GM19468 (cell line): ENCODE results near the gene INO80B.
"Not testable (repeated sequence)": the region's sequence is repeated elsewhere in the genome, so short reads cannot be mapped to it uniquely, and the experiment has no call there.

Source experiments
- ATAC-seq: cut with Tn5 transposase; IDR thresholded peaks from one replicate; pipeline ENCODE4 v1.9.1; 2021; ENCODE audit warnings: mild to moderate bottlenecking, moderate library complexity, moderate number of reproducible peaks; ENCODE audit not compliant: unreplicated experiment; ENCODE audit errors: extremely low read depth

Gene INO80B

GRCh38 chr2:74472086-74472944 is 17.4 kb downstream of the INO80B start, which contains the start of gene MRPL53:
TSS of gene MRPL53 (minus strand) at chr2:74472680. CDS start at chr2:74472660, 20 bp downstream.
- ATAC-seq, result peak; percentile 82

GRCh38 chr2:74472945-74473258 is 18.0 kb downstream of the INO80B start:
- ATAC-seq, result no peak

GRCh38 chr2:74474481-74474880 is 19.6 kb downstream of the INO80B start:
- no peak for ATAC-seq

- ATAC-seq, result no peak
These were observed 20.0 kb downstream of the INO80B start for GRCh38 chr2:74474899-74475298.

GRCh38 chr2:74481431-74481830 is 26.5 kb downstream of the INO80B start:
- ATAC-seq, result no peak

GRCh38 chr2:74481961-74482800 is 27.3 kb downstream of the INO80B start:
- peak; percentile 35 for ATAC-seq

- ATAC-seq, result peak; percentile 79
These were observed 28.2 kb downstream of the INO80B start, which contains the start of the genes CCDC142 and TTC31 for GRCh38 chr2:74482801-74483674. TSS of gene CCDC142 (minus strand) at chr2:74482998. CDS start at chr2:74482837, 161 bp downstream. TSS of gene TTC31 (plus strand) at chr2:74483081. CDS start at chr2:74483096, 15 bp downstream.

GRCh38 chr2:74483675-74484164 is 28.8 kb downstream of the INO80B start:
- ATAC-seq, result not testable (repeated sequence)

GRCh38 chr2:74486141-74486540 is 31.3 kb downstream of the INO80B start:
- ATAC-seq, result no peak

- no peak for ATAC-seq
These were observed 34.0 kb downstream of the INO80B start for GRCh38 chr2:74488643-74489481.

- no peak for ATAC-seq
These were observed 35.0 kb downstream of the INO80B start for GRCh38 chr2:74489906-74490305.

- no peak for ATAC-seq
These were observed 37.0 kb downstream of the INO80B start for GRCh38 chr2:74491648-74492544.

GRCh38 chr2:74493546-74493945 is 38.7 kb downstream of the INO80B start:
- no peak for ATAC-seq

- ATAC-seq, result no peak
These were observed 40.6 kb downstream of the INO80B start for GRCh38 chr2:74495440-74495839.

GRCh38 chr2:74496997-74497776 is 42.3 kb downstream of the INO80B start:
- ATAC-seq, result no peak

GRCh38 chr2:74497777-74498499 is 43.1 kb downstream of the INO80B start:
- ATAC-seq, result no peak
